Peyer's patch (tissue), 4 donors: Measurements from ENCODE around the gene BAK1.

Experiments used
- POLR2A ChIP-seq, 2 donors: fragments of 450-650 bp; IDR thresholded peaks; one replicate each; pipeline ENCODE4 v1.5.1; 2017; ENCODE audit warnings: antibody characterized with exemption in 2 of 2, mild to moderate bottlenecking in 2 of 2, moderate library complexity in 2 of 2
- TF ChIP-seq, protein P1 (sequence below), 6 experiments: fragments of 450-650 bp in 4 of 6; fragments of 200-600 bp in 2 of 6; sonication (generic) in 1 of 6; IDR thresholded peaks; one replicate each; pipeline ENCODE4 v1.5.1; 2017 to 2019; ENCODE audit warnings: antibody characterized with exemption in 6 of 6, mild to moderate bottlenecking in 3 of 6, moderate library complexity in 1 of 6

DNA sequence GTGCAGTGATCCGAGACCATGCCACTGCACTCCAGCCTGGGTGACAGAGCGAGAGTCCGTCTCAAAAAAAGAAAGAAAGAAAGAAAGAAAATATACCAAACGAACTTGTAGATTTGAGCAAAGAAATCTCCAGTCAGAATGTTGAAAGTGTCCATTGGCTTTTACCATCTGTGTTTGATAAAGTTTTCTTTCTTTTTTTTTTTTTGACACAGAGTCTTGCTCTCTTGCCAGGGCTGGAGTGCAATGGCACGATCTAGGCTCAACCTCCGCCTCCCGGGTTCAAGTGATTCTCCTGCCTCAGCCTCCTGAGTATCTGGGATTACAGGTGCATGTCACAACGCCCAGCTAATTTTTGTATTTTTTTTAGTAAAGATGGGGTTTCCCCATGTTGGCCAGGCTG lies 21.3 kb downstream of the BAK1 start:
- TF ChIP-seq POLR2A (IDR thresholded peaks at IDR 0.05), result no peak
- TF ChIP-seq, protein P1, sequence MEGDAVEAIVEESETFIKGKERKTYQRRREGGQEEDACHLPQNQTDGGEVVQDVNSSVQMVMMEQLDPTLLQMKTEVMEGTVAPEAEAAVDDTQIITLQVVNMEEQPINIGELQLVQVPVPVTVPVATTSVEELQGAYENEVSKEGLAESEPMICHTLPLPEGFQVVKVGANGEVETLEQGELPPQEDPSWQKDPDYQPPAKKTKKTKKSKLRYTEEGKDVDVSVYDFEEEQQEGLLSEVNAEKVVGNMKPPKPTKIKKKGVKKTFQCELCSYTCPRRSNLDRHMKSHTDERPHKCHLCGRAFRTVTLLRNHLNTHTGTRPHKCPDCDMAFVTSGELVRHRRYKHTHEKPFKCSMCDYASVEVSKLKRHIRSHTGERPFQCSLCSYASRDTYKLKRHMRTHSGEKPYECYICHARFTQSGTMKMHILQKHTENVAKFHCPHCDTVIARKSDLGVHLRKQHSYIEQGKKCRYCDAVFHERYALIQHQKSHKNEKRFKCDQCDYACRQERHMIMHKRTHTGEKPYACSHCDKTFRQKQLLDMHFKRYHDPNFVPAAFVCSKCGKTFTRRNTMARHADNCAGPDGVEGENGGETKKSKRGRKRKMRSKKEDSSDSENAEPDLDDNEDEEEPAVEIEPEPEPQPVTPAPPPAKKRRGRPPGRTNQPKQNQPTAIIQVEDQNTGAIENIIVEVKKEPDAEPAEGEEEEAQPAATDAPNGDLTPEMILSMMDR (IDR thresholded peaks at IDR 0.05), result no peak
